Ectodermal cell (in vitro differentiated cells): Measurements from ENCODE around the gene KCNT2. TPM values are rescaled to one million over a fixed set of nuclear protein-coding genes. Genes with fewer than 3 reads are reported as not detected.
"Not testable (repeated sequence)": the region's sequence is repeated elsewhere in the genome, so short reads cannot be mapped to it uniquely, and the experiment has no call there.

ENCODE experiments used
- H3K27ac ChIP-seq: 2 replicates; pipeline ENCODE4 v1.7.0; 2013; ENCODE audit warnings: mild to moderate bottlenecking, low read depth, low read length; ENCODE audit not compliant: insufficient read depth, poor library complexity, severe bottlenecking
- H3K27me3 ChIP-seq: 2 replicates; pipeline ENCODE4 v1.7.0; 2013; ENCODE audit warnings: mild to moderate bottlenecking, low read length; ENCODE audit not compliant: insufficient read depth, control insufficient read depth, poor library complexity, severe bottlenecking
- H3K36me3 ChIP-seq: one replicate; pipeline ENCODE4 v1.7.0; 2013; ENCODE audit warnings: low read length; ENCODE audit not compliant: control insufficient read depth, insufficient read depth
- H3K4me1 ChIP-seq: one replicate; pipeline ENCODE4 v1.7.0; 2013; ENCODE audit warnings: low read length; ENCODE audit not compliant: control insufficient read depth, insufficient read depth
- H3K4me3 ChIP-seq: 2 replicates; pipeline ENCODE4 v1.7.0; 2013; ENCODE audit warnings: low read depth, low read length, control low read depth; ENCODE audit not compliant: insufficient read depth
- H3K9me3 ChIP-seq: 2 replicates; pipeline ENCODE4 v1.7.0; 2013; ENCODE audit warnings: mild to moderate bottlenecking, low read length, moderate library complexity; ENCODE audit not compliant: control insufficient read depth
- WGBS, 2 experiments: methylation state at CpG; one replicate each; pipeline ENCODE4 v1.1.7; 2013; ENCODE audit warnings: missing lambda C conversion rate in 2 of 2; 5-methylcytosine and 5-hydroxymethylcytosine counted together
- polyA plus RNA-seq, 4 experiments: library from polyadenylated mRNA; stranded (reverse); fragments of 50-300 nt; gene quantifications; one replicate each; pipeline ENCODE4 v1.2.3, GENCODE V29; 2013

KCNT2 gene
- polyA plus RNA-seq (2013, experiment 1 of 4), result 15.6 TPM
- 14.2 TPM for polyA plus RNA-seq (2013, experiment 2 of 4)
- polyA plus RNA-seq (2013, experiment 3 of 4), result 15.6 TPM
- polyA plus RNA-seq (2013, experiment 4 of 4), result 18.2 TPM

GRCh38 chr1:196608390-196609369 is at the start of gene KCNT2:
KCNT2 (minus strand) TSS chr1:196608440; CDS start chr1:196608309, 131 bp downstream.
- Histone ChIP-seq H3K9me3 (no peaks in the 10 kb centered on the region), H3K4me1 (peaks cover 5% of the 10 kb centered on the region), H3K27me3 (no peaks in the 10 kb centered on the region), H3K27ac (peak within 1 kb of the TSS; percentile 95), H3K4me3 (peak within 1 kb of the TSS; percentile 80), H3K36me3 (no peaks in the 10 kb centered on the region)
- 0 to 1% methylated on average over 43 of the region's 43 CpGs for WGBS, 2 experiments

- no peaks in the 10 kb centered on the region for H3K9me3 ChIP-seq
- no peaks in the 10 kb centered on the region for H3K4me1 ChIP-seq
- WGBS, 2 experiments, result 84 to 96% methylated on average over 1 of the region's 3 CpGs
- H3K4me3 ChIP-seq, result no peak overlapping the region
- H3K36me3 ChIP-seq, result no peaks in the 10 kb centered on the region
- no peaks in the 10 kb centered on the region for H3K27me3 ChIP-seq
- H3K27ac ChIP-seq, result no peak overlapping the region
Measured at GRCh38 chr1:196655494-196655893, 47.3 kb upstream of the KCNT2 start.

DNA sequence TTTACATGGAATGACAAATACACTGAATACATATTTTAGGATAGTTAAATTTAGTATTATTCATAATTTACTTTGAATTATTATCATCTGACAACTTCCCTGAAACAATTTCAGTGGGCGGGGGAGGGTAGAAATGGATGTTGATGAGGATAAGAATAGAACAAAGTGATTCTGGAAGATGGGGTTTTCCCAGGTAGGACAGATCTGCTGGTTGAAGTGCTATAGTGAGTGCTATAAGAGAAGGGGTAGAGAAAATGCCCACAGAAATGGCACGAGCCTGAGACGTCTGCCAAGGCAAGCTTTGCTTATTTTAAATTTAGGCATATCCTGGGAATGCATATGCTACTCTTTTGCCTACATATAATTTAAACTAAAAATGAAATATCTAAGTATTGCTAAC is 46.8 kb upstream of the KCNT2 start:
- Histone ChIP-seq H3K9me3 (no peaks in the 10 kb centered on the region), H3K27me3 (no peaks in the 10 kb centered on the region), H3K4me1 (no peaks in the 10 kb centered on the region), H3K4me3 (no peak overlapping the region), H3K36me3 (no peaks in the 10 kb centered on the region), H3K27ac (no peak overlapping the region)
- WGBS, 2 experiments, result 82 to 93% methylated on average over 3 of the region's 3 CpGs

DNA sequence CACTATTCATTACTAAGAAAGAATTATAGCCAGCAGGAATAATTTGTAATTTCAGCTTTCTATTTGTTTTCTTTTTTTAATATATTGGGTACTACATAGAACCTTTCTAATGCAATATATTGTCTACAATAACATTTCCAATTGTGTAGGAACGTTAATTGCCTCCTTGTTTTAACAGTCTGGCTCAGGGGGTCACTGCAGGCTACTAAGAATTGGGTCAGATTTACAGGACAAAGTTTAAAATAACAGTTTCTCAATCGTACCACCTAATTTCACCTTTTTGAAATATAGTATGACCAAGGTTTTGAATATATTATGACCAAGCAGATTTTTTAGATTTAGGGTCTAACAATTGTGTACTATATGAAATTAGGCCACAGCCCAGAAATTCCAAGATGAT is 46.0 kb upstream of the KCNT2 start:
- no peaks in the 10 kb centered on the region for H3K27me3 ChIP-seq
- H3K4me3 ChIP-seq, result no peak overlapping the region
- H3K9me3 ChIP-seq, result no peaks in the 10 kb centered on the region
- no peaks in the 10 kb centered on the region for H3K4me1 ChIP-seq
- H3K36me3 ChIP-seq, result no peaks in the 10 kb centered on the region
- 60 to 93% methylated on average over 1 of the region's 2 CpGs for WGBS, 2 experiments
- H3K27ac ChIP-seq, result no peak overlapping the region

DNA sequence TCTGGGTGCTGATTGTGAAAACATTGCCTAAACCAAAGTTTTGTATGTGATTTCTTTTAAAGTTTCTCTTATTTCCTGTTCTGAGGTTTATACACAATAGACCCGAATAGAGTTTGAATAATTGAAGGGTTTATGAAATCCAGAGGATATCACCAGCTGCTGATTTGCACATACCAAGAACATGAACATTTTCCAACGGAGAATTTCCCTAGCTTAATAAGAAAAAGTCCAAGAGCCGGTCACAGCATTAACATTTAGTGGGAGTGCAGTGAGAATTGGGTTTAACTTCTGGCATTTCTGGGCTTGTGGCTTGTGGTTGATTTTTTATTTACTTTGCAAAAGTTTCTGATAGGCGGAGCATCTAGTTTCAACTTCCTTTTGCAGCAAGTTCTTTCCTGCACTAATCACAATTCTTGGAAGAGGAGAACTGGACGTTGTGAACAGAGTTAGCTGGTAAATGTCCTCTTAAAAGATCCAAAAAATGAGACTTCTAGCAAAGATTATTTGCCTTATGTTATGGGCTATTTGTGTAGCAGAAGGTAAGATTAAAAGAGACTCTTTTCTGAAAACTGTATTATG is 43.5 kb upstream of the KCNT2 start, which contains the start of gene CFH:
Gene CFH (plus strand): TSS at position 407 of the 579 bp plus-strand sequence. CDS start 75 bp downstream, at position 482.
- Histone ChIP-seq H3K36me3 (no peaks in the 10 kb centered on the region), H3K4me1 (no peaks in the 10 kb centered on the region), H3K27ac (no peak within 1 kb of the TSS), H3K4me3 (no peak within 1 kb of the TSS), H3K27me3 (no peaks in the 10 kb centered on the region), H3K9me3 (no peaks in the 10 kb centered on the region)
- 91 to 94% methylated on average over 5 of the region's 5 CpGs for WGBS, 2 experiments

DNA sequence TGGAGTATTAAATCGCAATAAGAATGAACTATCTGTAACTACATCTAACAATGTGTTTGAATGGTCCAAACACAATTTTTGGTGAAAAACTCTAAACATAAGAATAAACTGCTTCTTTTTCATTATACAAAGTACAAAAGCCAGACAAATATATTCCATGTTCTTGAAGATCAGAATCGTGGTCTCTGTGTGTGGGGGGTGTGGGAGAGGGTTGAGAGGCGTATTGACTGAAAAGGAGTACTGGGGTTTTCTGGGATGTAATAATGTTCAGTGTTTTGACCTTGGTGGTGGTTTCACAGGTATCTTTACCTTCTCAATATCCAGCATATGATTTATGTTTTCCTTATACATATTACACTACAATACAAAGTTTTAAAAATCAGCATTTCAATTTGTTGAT is 42.8 kb upstream of the KCNT2 start:
- Histone ChIP-seq H3K4me1 (no peaks in the 10 kb centered on the region), H3K27me3 (no peaks in the 10 kb centered on the region), H3K36me3 (no peaks in the 10 kb centered on the region), H3K27ac (no peak overlapping the region), H3K9me3 (no peaks in the 10 kb centered on the region), H3K4me3 (no peak overlapping the region)
- 96 to 100% methylated on average over 2 to 3 of the region's 3 CpGs for WGBS, 2 experiments

- no peaks in the 10 kb centered on the region for H3K36me3 ChIP-seq
- H3K27me3 ChIP-seq, result no peaks in the 10 kb centered on the region
- H3K4me1 ChIP-seq, result no peaks in the 10 kb centered on the region
- H3K9me3 ChIP-seq, result no peaks in the 10 kb centered on the region
- WGBS, 2 experiments, result 86 to 91% methylated on average over 11 to 12 of the region's 12 CpGs
- no peak overlapping the region for H3K4me3 ChIP-seq
- H3K27ac ChIP-seq, result no peak overlapping the region
Measured at GRCh38 chr1:196650403-196650802, 42.2 kb upstream of the KCNT2 start.

DNA sequence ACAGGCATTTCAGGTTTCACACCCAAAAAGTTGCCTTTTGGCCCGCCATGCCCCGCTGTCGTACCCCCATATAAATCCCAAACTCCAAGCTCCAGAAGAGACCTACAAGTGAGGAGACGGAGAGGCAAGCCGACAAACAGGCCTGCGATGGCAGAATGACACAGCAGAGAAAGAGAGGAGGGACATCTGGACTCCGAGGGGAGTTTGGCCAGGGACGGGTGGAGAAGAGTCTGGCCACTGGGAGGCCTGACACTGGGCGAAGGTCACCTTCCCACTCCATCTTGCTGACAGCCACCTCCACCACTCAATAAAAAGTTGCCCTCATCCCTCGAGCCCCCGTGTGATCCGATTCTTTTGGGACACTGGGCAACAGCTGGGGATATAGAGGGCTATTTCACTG is 41.8 kb upstream of the KCNT2 start:
- WGBS, 2 experiments, result 87 to 89% methylated on average over 10 to 12 of the region's 12 CpGs
- no peaks in the 10 kb centered on the region for H3K4me1 ChIP-seq
- H3K27me3 ChIP-seq, result no peaks in the 10 kb centered on the region
- no peak overlapping the region for H3K27ac ChIP-seq
- H3K9me3 ChIP-seq, result no peaks in the 10 kb centered on the region
- no peak overlapping the region for H3K4me3 ChIP-seq
- H3K36me3 ChIP-seq, result no peaks in the 10 kb centered on the region

DNA sequence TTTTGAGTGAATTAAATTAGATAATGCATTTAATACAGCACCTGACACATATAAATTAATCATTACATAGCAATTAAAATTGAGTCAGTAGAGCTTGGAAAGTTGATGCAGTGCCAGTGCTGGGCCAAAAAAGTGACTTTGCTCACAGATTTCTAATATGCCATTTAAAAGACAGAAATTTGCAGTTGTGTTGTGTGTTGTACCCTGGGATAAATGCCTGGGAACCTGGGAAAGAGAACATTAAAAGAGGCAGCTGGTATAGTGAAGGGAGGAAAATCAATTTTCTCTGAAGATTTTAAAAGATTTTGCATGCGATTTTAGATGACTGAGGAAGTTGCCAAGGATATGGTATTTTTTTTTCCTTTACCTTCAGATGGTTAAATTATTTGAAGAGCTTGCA is 32.7 kb upstream of the KCNT2 start:
- Histone ChIP-seq H3K4me3 (no peak overlapping the region), H3K27ac (no peak overlapping the region), H3K36me3 (no peaks in the 10 kb centered on the region), H3K27me3 (no peaks in the 10 kb centered on the region), H3K4me1 (no peaks in the 10 kb centered on the region), H3K9me3 (no peaks in the 10 kb centered on the region)
- 96 to 100% methylated on average over 1 of the region's 1 CpG for WGBS, 2 experiments

GRCh38 chr1:196639291-196639690 is 31.1 kb upstream of the KCNT2 start:
- H3K4me3 ChIP-seq, H3K4me1 ChIP-seq, H3K27me3 ChIP-seq, H3K27ac ChIP-seq, H3K9me3 ChIP-seq, H3K36me3 ChIP-seq: not testable (repeated sequence)
- 83 to 93% methylated on average over 5 of the region's 5 CpGs for WGBS, 2 experiments
